A673 (cell line): ENCODE data around the gene CCDC85A. TPM values are rescaled to one million over a fixed set of nuclear protein-coding genes. Genes with fewer than 3 reads are reported as not detected.

Source experiments
- BruUV-seq: library from RNA; stranded (reverse); fragments of 400-500 nt; replicated peaks from 2 replicates; lab custom pipeline; 2021; lab: Mats Ljungman, UMichigan
- CTCF ChIA-PET: fragments of 300-600 bp; sonication (Branson Sonifier 250); formaldehyde crosslinking; loops from one replicate; lab custom pipeline; 2022; ENCODE audit warnings: antibody characterized with exemption; lab: Charles Lee
- POLR2A ChIA-PET: fragments of 300-600 bp; sonication (Branson Sonifier 250); formaldehyde crosslinking; loops from one replicate; lab custom pipeline; 2022; ENCODE audit warnings: antibody characterized with exemption; ENCODE audit not compliant: low non-redundant PET; lab: Charles Lee
- DNase-seq: peaks from one replicate; pipeline ENCODE4 v3.0.0-alpha.2; 2015; ENCODE audit warnings: low spot score
- H3K27ac ChIP-seq: fragments of 200-600 bp; sonication (generic); 2 replicates; pipeline ENCODE4 v1.5.1; 2016; ENCODE audit warnings: mixed run types, low read depth, mild to moderate bottlenecking, mixed read lengths, antibody characterized with exemption, low read length; ENCODE audit not compliant: poor library complexity, severe bottlenecking
- H3K27me3 ChIP-seq: fragments of 200-600 bp; sonication (generic); replicated peaks from 2 replicates; pipeline ENCODE4 v1.6.1; 2017; ENCODE audit warnings: mixed run types, low read depth, mild to moderate bottlenecking, mixed read lengths, antibody characterized with exemption, low read length; ENCODE audit not compliant: insufficient read depth, poor library complexity
- H3K36me3 ChIP-seq: fragments of 200-600 bp; sonication (generic); 2 replicates; pipeline ENCODE4 v1.6.1; 2016; ENCODE audit warnings: mixed run types, mild to moderate bottlenecking, mixed read lengths, antibody characterized with exemption, low read length; ENCODE audit not compliant: insufficient read depth, poor library complexity, severe bottlenecking
- H3K4me1 ChIP-seq: fragments of 200-600 bp; sonication (generic); 2 replicates; pipeline ENCODE4 v1.6.1; 2017; ENCODE audit warnings: mixed run types, mild to moderate bottlenecking, mixed read lengths, antibody characterized with exemption, low read length; ENCODE audit not compliant: insufficient read depth, poor library complexity, severe bottlenecking
- H3K4me3 ChIP-seq: fragments of 200-600 bp; sonication (generic); 2 replicates; pipeline ENCODE4 v1.5.1; 2016; ENCODE audit warnings: low read depth, mixed run types, mild to moderate bottlenecking, mixed read lengths, low read length; ENCODE audit not compliant: poor library complexity, severe bottlenecking
- H3K9me3 ChIP-seq: fragments of 200-600 bp; sonication (generic); 2 replicates; pipeline ENCODE4 v1.6.1; 2016; ENCODE audit warnings: mixed run types, low read depth, mild to moderate bottlenecking, mixed read lengths, antibody characterized with exemption, low read length; ENCODE audit not compliant: poor library complexity, severe bottlenecking
- EZH2 ChIP-seq: fragments of 200-600 bp; sonication (generic); IDR thresholded peaks from 2 replicates; pipeline ENCODE4 v1.6.1; 2017; ENCODE audit warnings: borderline replicate concordance, low read depth, mild to moderate bottlenecking, mixed read lengths, antibody characterized with exemption, low read length; ENCODE audit not compliant: poor library complexity, severe bottlenecking
- intact Hi-C: fragments of 100-400 bp; cut with micrococcal nuclease; formaldehyde crosslinking; loops from one replicate; pipeline ENCODE4 v1.10.0; 2022; ENCODE audit not compliant: unreplicated experiment
- total RNA-seq: library from RNA; stranded (reverse); gene quantifications from 2 replicates; pipeline ENCODE4 v1.2.3, GENCODE V29; 2021
- TF ChIP-seq, protein P1 (sequence below): fragments of 300-800, 200-600 bp; sonication (generic); conservative IDR thresholded peaks from 2 replicates; pipeline ENCODE4 v1.5.1; 2017; ENCODE audit warnings: low read depth, mild to moderate bottlenecking, antibody characterized with exemption, low read length, moderate library complexity, mixed read lengths

The CCDC85A gene
- total RNA-seq, 1 experiment from 2014 or later, result 0.39 TPM

- ChIA-PET CTCF (no interaction called here), POLR2A (no interaction called here)
- no peak for TF ChIP-seq EZH2
- TF ChIP-seq, protein P1, sequence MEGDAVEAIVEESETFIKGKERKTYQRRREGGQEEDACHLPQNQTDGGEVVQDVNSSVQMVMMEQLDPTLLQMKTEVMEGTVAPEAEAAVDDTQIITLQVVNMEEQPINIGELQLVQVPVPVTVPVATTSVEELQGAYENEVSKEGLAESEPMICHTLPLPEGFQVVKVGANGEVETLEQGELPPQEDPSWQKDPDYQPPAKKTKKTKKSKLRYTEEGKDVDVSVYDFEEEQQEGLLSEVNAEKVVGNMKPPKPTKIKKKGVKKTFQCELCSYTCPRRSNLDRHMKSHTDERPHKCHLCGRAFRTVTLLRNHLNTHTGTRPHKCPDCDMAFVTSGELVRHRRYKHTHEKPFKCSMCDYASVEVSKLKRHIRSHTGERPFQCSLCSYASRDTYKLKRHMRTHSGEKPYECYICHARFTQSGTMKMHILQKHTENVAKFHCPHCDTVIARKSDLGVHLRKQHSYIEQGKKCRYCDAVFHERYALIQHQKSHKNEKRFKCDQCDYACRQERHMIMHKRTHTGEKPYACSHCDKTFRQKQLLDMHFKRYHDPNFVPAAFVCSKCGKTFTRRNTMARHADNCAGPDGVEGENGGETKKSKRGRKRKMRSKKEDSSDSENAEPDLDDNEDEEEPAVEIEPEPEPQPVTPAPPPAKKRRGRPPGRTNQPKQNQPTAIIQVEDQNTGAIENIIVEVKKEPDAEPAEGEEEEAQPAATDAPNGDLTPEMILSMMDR, result no peak
- Histone ChIP-seq H3K27me3 (no peaks in the 10 kb centered on the region), H3K27ac (no peak overlapping the region), H3K9me3 (no peaks in the 10 kb centered on the region), H3K4me1 (no peaks in the 10 kb centered on the region), H3K36me3 (no peaks in the 10 kb centered on the region), H3K4me3 (no peak overlapping the region)
- intact Hi-C loops, result no loop called here
- no TSS peak for BruUV-seq
- no peak for DNase-seq
Measured at GRCh38 chr2:56325661-56326345, 142.0 kb downstream of the CCDC85A start.

- H3K4me1 ChIP-seq, result no peaks in the 10 kb centered on the region
- TF ChIP-seq, protein P1, result no peak
- no peak for TF ChIP-seq EZH2
- no peaks in the 10 kb centered on the region for H3K27me3 ChIP-seq
- ChIA-PET CTCF (no interaction called here), POLR2A (no interaction called here)
- DNase-seq, result no peak
- no peak overlapping the region for H3K27ac ChIP-seq
- BruUV-seq, result no TSS peak
- H3K36me3 ChIP-seq, result no peaks in the 10 kb centered on the region
- intact Hi-C loops, result no loop called here
- H3K4me3 ChIP-seq, result no peak overlapping the region
- H3K9me3 ChIP-seq, result no peaks in the 10 kb centered on the region
Measured at GRCh38 chr2:56326346-56326741, 142.6 kb downstream of the CCDC85A start.

- BruUV-seq, result no TSS peak
- no peaks in the 10 kb centered on the region for H3K36me3 ChIP-seq
- CTCF ChIA-PET, result no interaction called here
- no peak overlapping the region for H3K27ac ChIP-seq
- H3K27me3 ChIP-seq, result no peaks in the 10 kb centered on the region
- no peak for DNase-seq
- no peaks in the 10 kb centered on the region for H3K4me1 ChIP-seq
- no peak for TF ChIP-seq EZH2
- TF ChIP-seq, protein P1, result no peak
- POLR2A ChIA-PET, result no interaction called here
- H3K4me3 ChIP-seq, result no peak overlapping the region
- H3K9me3 ChIP-seq, result no peaks in the 10 kb centered on the region
- intact Hi-C loops, result no loop called here
Measured at GRCh38 chr2:56331810-56332209, 148.0 kb downstream of the CCDC85A start.
